MM.1S (cell line): ENCODE data around the gene COQ2.
"Not testable (repeated sequence)": the region's sequence is repeated elsewhere in the genome, so short reads cannot be mapped to it uniquely, and the experiment has no call there.

Source experiments
- DNase-seq: peaks from one replicate; pipeline ENCODE4 v3.0.0-alpha.2; 2015
- H2AFZ ChIP-seq: fragments of 300-600 bp; sonication (generic); 2 replicates; pipeline ENCODE4 v1.6.0; 2016; ENCODE audit warnings: antibody characterized with exemption, low read length
- H3F3A ChIP-seq: fragments of 300-600 bp; sonication (generic); 2 replicates; pipeline ENCODE4 v1.6.1; 2016; ENCODE audit warnings: mild to moderate bottlenecking, antibody characterized with exemption, low read length, moderate library complexity, mixed read lengths; ENCODE audit not compliant: insufficient read depth
- H3K27ac ChIP-seq: fragments of 300-600 bp; sonication (generic); 2 replicates; pipeline ENCODE4 v1.5.1; 2016; ENCODE audit warnings: mild to moderate bottlenecking, low read length
- H3K27me3 ChIP-seq: fragments of 300-600 bp; sonication (generic); replicated peaks from 2 replicates; pipeline ENCODE4 v1.6.0; 2016; ENCODE audit warnings: low read length; ENCODE audit not compliant: insufficient read depth
- H3K36me3 ChIP-seq: fragments of 300-600 bp; sonication (generic); replicated peaks from 2 replicates; pipeline ENCODE4 v1.6.1; 2016; ENCODE audit warnings: mild to moderate bottlenecking, low read length, mixed read lengths; ENCODE audit not compliant: insufficient read depth
- H3K4me1 ChIP-seq: fragments of 300-600 bp; sonication (generic); 2 replicates; pipeline ENCODE4 v1.6.1; 2016; ENCODE audit warnings: low read length, mixed read lengths
- H3K4me2 ChIP-seq: fragments of 300-600 bp; sonication (generic); 2 replicates; pipeline ENCODE4 v1.6.0; 2016; ENCODE audit warnings: low read depth, low read length
- H3K4me3 ChIP-seq: fragments of 300-600 bp; sonication (generic); 2 replicates; pipeline ENCODE4 v1.5.1; 2016; ENCODE audit warnings: low read length, mixed read lengths
- H3K79me2 ChIP-seq: fragments of 300-600 bp; sonication (generic); 2 replicates; pipeline ENCODE4 v1.6.1; 2016; ENCODE audit warnings: mixed run types, low read length, mixed read lengths
- H3K9ac ChIP-seq: fragments of 300-600 bp; sonication (generic); 2 replicates; pipeline ENCODE4 v1.6.1; 2016; ENCODE audit warnings: low read length, mixed read lengths
- H3K9me2 ChIP-seq: fragments of 300-600 bp; sonication (generic); replicated peaks from 2 replicates; pipeline ENCODE4 v1.6.1; 2016; ENCODE audit warnings: mild to moderate bottlenecking, low read length, mixed read lengths; ENCODE audit not compliant: insufficient read depth
- H3K9me3 ChIP-seq: fragments of 300-600 bp; sonication (generic); replicated peaks from 2 replicates; pipeline ENCODE4 v1.6.1; 2016; ENCODE audit warnings: mild to moderate bottlenecking, low read length, mixed read lengths; ENCODE audit not compliant: insufficient read depth
- H4K20me1 ChIP-seq: fragments of 300-600 bp; sonication (generic); 2 replicates; pipeline ENCODE4 v1.6.1; 2016; ENCODE audit warnings: mild to moderate bottlenecking, low read length, moderate library complexity, mixed read lengths; ENCODE audit not compliant: insufficient read depth
- CTCF ChIP-seq: fragments of 300-600 bp; sonication (generic); IDR thresholded peaks from 2 replicates; pipeline ENCODE4 v1.5.1; 2016; ENCODE audit warnings: antibody characterized with exemption, low read length, mixed read lengths
- EZH2 ChIP-seq: fragments of 300-600 bp; sonication (generic); optimal IDR thresholded peaks from 2 replicates; pipeline ENCODE3; 2017; ENCODE audit warnings: low read depth, mild to moderate bottlenecking, antibody characterized with exemption, low read length, mixed read lengths
- EZH2phosphoT487 ChIP-seq: fragments of 300-600 bp; sonication (generic); IDR thresholded peaks from 2 replicates; pipeline ENCODE4 v1.6.1; 2018; ENCODE audit warnings: antibody characterized with exemption, low read length

COQ2 gene

GRCh38 chr4:83281307-83281706 lies 3.3 kb downstream of the COQ2 start:
- Histone ChIP-seq H3K4me3 (no peak overlapping the region), H3K4me1 (peaks cover 27% of the 10 kb centered on the region), H3K4me2 (peak overlapping the region; percentile 4; the same call in 1 of the 2 replicates), H3K9ac (no peak overlapping the region), H3K9me2 (no peaks in the 10 kb centered on the region), H4K20me1 (no peaks in the 10 kb centered on the region), H2AFZ (no peak overlapping the region), H3K27me3 (no peaks in the 10 kb centered on the region), H3K27ac (no peak overlapping the region), H3K79me2 (peaks cover 39% of the 10 kb centered on the region), H3K9me3 (no peaks in the 10 kb centered on the region), H3K36me3 (no peaks in the 10 kb centered on the region), H3F3A (peaks cover 19% of the 10 kb centered on the region)
- TF ChIP-seq CTCF: peak; percentile 7; the same call in 1 of the 2 replicates
- no peak for TF ChIP-seq EZH2
- no peak for TF ChIP-seq EZH2phosphoT487
- no peak for DNase-seq

- H3K4me2 ChIP-seq: peak overlapping the region; percentile 58
- no peak overlapping the region for H2AFZ ChIP-seq
- DNase-seq: peak; percentile 63
- no peaks in the 10 kb centered on the region for H3K9me3 ChIP-seq
- H3K9me2 ChIP-seq: no peaks in the 10 kb centered on the region
- H3K79me2 ChIP-seq: peaks cover 20% of the 10 kb centered on the region
- 0 out of 2 replicates have a peak, but pooled peaks cover 3% of the 10 kb centered on the region for H3K36me3 ChIP-seq
- no peak for TF ChIP-seq EZH2
- no peak for TF ChIP-seq EZH2phosphoT487
- no peak for TF ChIP-seq CTCF
- H4K20me1 ChIP-seq: no peaks in the 10 kb centered on the region
- no peaks in the 10 kb centered on the region for H3K27me3 ChIP-seq
- no peak overlapping the region for H3K4me3 ChIP-seq
- no peak overlapping the region for H3K9ac ChIP-seq
- H3K27ac ChIP-seq: no peak overlapping the region; the same call in 1 of the 2 replicates
- H3F3A ChIP-seq: peaks cover 7% of the 10 kb centered on the region; the same call in 1 of the 2 replicates
- peaks cover 16% of the 10 kb centered on the region for H3K4me1 ChIP-seq
These were observed 8.1 kb downstream of the COQ2 start for GRCh38 chr4:83276299-83277040.

GRCh38 chr4:83273926-83274325 lies 10.7 kb downstream of the COQ2 start:
- H3K27me3 ChIP-seq, H3K4me2 ChIP-seq, H3K36me3 ChIP-seq, H3K79me2 ChIP-seq, H2AFZ ChIP-seq, H3F3A ChIP-seq, H3K9me3 ChIP-seq, H3K9me2 ChIP-seq, H3K27ac ChIP-seq, H3K4me3 ChIP-seq, DNase-seq, H4K20me1 ChIP-seq, H3K9ac ChIP-seq: not testable (repeated sequence)
- peaks cover 16% of the 10 kb centered on the region for H3K4me1 ChIP-seq

GRCh38 chr4:83272900-83273299 lies 11.7 kb downstream of the COQ2 start:
- Histone ChIP-seq H4K20me1 (no peaks in the 10 kb centered on the region), H3K9me2 (no peaks in the 10 kb centered on the region), H3F3A (peaks cover 7% of the 10 kb centered on the region; the same call in 1 of the 2 replicates), H3K4me2 (no peak overlapping the region), H3K79me2 (0 out of 2 replicates have a peak, but pooled peaks cover 3% of the 10 kb centered on the region), H2AFZ (no peak overlapping the region), H3K36me3 (0 out of 2 replicates have a peak, but pooled peaks cover 6% of the 10 kb centered on the region), H3K4me3 (no peak overlapping the region), H3K27me3 (no peaks in the 10 kb centered on the region), H3K9ac (no peak overlapping the region), H3K4me1 (peaks cover 16% of the 10 kb centered on the region), H3K9me3 (no peaks in the 10 kb centered on the region), H3K27ac (no peak overlapping the region)
- TF ChIP-seq EZH2 (no peak), EZH2phosphoT487 (no peak), CTCF (no peak)
- no peak for DNase-seq
